Measurements from ENCODE around the gene FRMPD4. TPM values are rescaled to one million over a fixed set of nuclear protein-coding genes. Genes with fewer than 3 reads are reported as not detected.
A peak's percentile ranks its signal among the peaks of the same experiment; 100 is the strongest.
"Not testable (repeated sequence)": the region's sequence is repeated elsewhere in the genome, so short reads cannot be mapped to it uniquely, and the experiment has no call there.

Gene FRMPD4
- total and polyA plus RNA-seq, 12 donors, result 0.03 to 4.1 (median 2.0) TPM

- H3K27me3 ChIP-seq, result no peaks in the 10 kb centered on the region
- H3K4me3 ChIP-seq, result no peak overlapping the region
- intact Hi-C loops (cut with DNase I), result no loop called here
- ATAC-seq (no peak), DNase-seq (no peak)
- no peaks in the 10 kb centered on the region for H3K9me3 ChIP-seq
- H3K36me3 ChIP-seq, result no peaks in the 10 kb centered on the region
- 39 to 44% methylated on average over 5 of the region's 5 CpGs for WGBS, 2 donors
- TF ChIP-seq CTCF (IDR thresholded peaks at IDR 0.05), result peak in 1 of 9 donors; percentile 21
- no peak overlapping the region for H3K27ac ChIP-seq
- no peaks in the 10 kb centered on the region for H3K4me1 ChIP-seq
Measured at GRCh38 chrX:12526306-12526705, 388.0 kb downstream of the FRMPD4 start.

GRCh38 chrX:12538096-12538495 is 399.8 kb downstream of the FRMPD4 start:
- WGBS, 2 donors, result 78 to 89% methylated on average over 10 to 11 of the region's 11 CpGs
- H3K27ac ChIP-seq; intact Hi-C loops (cut with DNase I); ATAC-seq; H3K4me1 ChIP-seq; H3K27me3 ChIP-seq; H3K36me3 ChIP-seq; H3K4me3 ChIP-seq; DNase-seq; H3K9me3 ChIP-seq: not testable (repeated sequence)

GRCh38 chrX:12542251-12542650 is 404.0 kb downstream of the FRMPD4 start:
- WGBS, 2 donors, result 76 to 78% methylated on average over 2 to 3 of the region's 3 CpGs
- ATAC-seq; H3K27me3 ChIP-seq; H3K4me1 ChIP-seq; H3K9me3 ChIP-seq; DNase-seq; H3K4me3 ChIP-seq; H3K36me3 ChIP-seq; intact Hi-C loops (cut with DNase I); H3K27ac ChIP-seq: not testable (repeated sequence)

- DNase-seq (no peak), ATAC-seq (no peak)
- no peak overlapping the region for H3K4me3 ChIP-seq
- no peaks in the 10 kb centered on the region for H3K9me3 ChIP-seq
- H3K27ac ChIP-seq, result no peak overlapping the region
- peaks cover 0 to 3% (median 0%) of the 10 kb centered on the region in 7 donors for H3K27me3 ChIP-seq
- H3K4me1 ChIP-seq, result no peaks in the 10 kb centered on the region
- H3K36me3 ChIP-seq, result no peaks in the 10 kb centered on the region
- intact Hi-C loops (cut with DNase I), result no loop called here
- 47 to 76% methylated on average over 3 of the region's 3 CpGs for WGBS, 2 donors
- TF ChIP-seq CTCF (IDR thresholded peaks at IDR 0.05), result no peak
Measured at GRCh38 chrX:12548341-12548740, 410.1 kb downstream of the FRMPD4 start.

- WGBS, 2 donors, result 0% methylated on average over 1 of the region's 1 CpG
- DNase-seq (peak in 1 of 2 donors; percentile 6), ATAC-seq (no peak)
- H3K4me1 ChIP-seq, result no peaks in the 10 kb centered on the region
- no peak for TF ChIP-seq CTCF (IDR thresholded peaks at IDR 0.05)
- no peaks in the 10 kb centered on the region for H3K9me3 ChIP-seq
- H3K36me3 ChIP-seq, result no peaks in the 10 kb centered on the region
- peaks cover 0 to 3% (median 0%) of the 10 kb centered on the region in 7 donors for H3K27me3 ChIP-seq
- H3K4me3 ChIP-seq, result no peak overlapping the region
- no peak overlapping the region for H3K27ac ChIP-seq
- intact Hi-C loops (cut with DNase I), result no loop called here
Measured at GRCh38 chrX:12548746-12549145, 410.5 kb downstream of the FRMPD4 start.

GRCh38 chrX:12554206-12554605 is 415.9 kb downstream of the FRMPD4 start:
- TF ChIP-seq CTCF (IDR thresholded peaks at IDR 0.05), result no peak
- H3K36me3 ChIP-seq, result no peaks in the 10 kb centered on the region
- no peaks in the 10 kb centered on the region for H3K4me1 ChIP-seq
- ATAC-seq (no peak), DNase-seq (no peak)
- H3K27ac ChIP-seq, result no peak overlapping the region
- H3K27me3 ChIP-seq, result peaks cover 0 to 3% (median 0%) of the 10 kb centered on the region in 7 donors
- H3K4me3 ChIP-seq, result no peak overlapping the region
- no peaks in the 10 kb centered on the region for H3K9me3 ChIP-seq
- intact Hi-C loops (cut with DNase I), result no loop called here
